HUES6 (cell line): Measurements from ENCODE around the gene TP53TG3E.
"Not testable (repeated sequence)": the region's sequence is repeated elsewhere in the genome, so short reads cannot be mapped to it uniquely, and the experiment has no call there.

Source experiments
- H3K27ac ChIP-seq: 2 replicates; pipeline ENCODE4 v1.7.0; 2013; ENCODE audit warnings: low read depth, mild to moderate bottlenecking, low read length, inconsistent platforms
- H3K27me3 ChIP-seq: 2 replicates; pipeline ENCODE4 v1.6.1; 2013; ENCODE audit warnings: low read length; ENCODE audit not compliant: control insufficient read depth, insufficient read depth
- H3K36me3 ChIP-seq: 2 replicates; pipeline ENCODE4 v1.6.1; 2013; ENCODE audit warnings: low read length; ENCODE audit not compliant: control insufficient read depth, insufficient read depth
- H3K4me1 ChIP-seq: 2 replicates; pipeline ENCODE4 v1.6.1; 2013; ENCODE audit warnings: low read length; ENCODE audit not compliant: control insufficient read depth, insufficient read depth
- H3K4me3 ChIP-seq: 2 replicates; pipeline ENCODE4 v1.5.1; 2013; ENCODE audit warnings: low read depth, low read length
- H3K9ac ChIP-seq: one replicate; pipeline ENCODE4 v1.6.1; 2013; ENCODE audit warnings: mild to moderate bottlenecking, low read length
- H3K9me3 ChIP-seq: 2 replicates; pipeline ENCODE4 v1.6.1; 2013; ENCODE audit warnings: low read depth, low read length; ENCODE audit not compliant: control insufficient read depth, insufficient read depth

TP53TG3E gene, protein sequence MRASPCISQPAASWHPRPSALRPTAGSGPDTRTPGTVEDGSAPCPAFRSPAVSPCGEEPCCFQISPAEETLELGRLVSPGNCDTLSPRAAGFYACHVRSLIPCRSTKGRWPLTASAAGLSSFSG

GRCh38 chr16:33304006-33304405, at the start of gene TP53TG3E:
TSS of gene TP53TG3E (plus strand) at chr16:33304306. CDS start at chr16:33304374, 68 bp downstream.
- H3K27ac ChIP-seq, H3K36me3 ChIP-seq, H3K27me3 ChIP-seq, H3K9ac ChIP-seq, H3K4me3 ChIP-seq, H3K9me3 ChIP-seq, H3K4me1 ChIP-seq: not testable (repeated sequence)

- H3K36me3 ChIP-seq, H3K27ac ChIP-seq, H3K4me1 ChIP-seq, H3K9ac ChIP-seq, H3K4me3 ChIP-seq, H3K27me3 ChIP-seq: not testable (repeated sequence)
- peaks cover 23% of the 10 kb centered on the region for H3K9me3 ChIP-seq
These were observed 32.3 kb downstream of the TP53TG3E start for GRCh38 chr16:33336226-33337012.

- H3K27me3 ChIP-seq, H3K36me3 ChIP-seq, H3K4me3 ChIP-seq, H3K9ac ChIP-seq, H3K27ac ChIP-seq, H3K4me1 ChIP-seq: not testable (repeated sequence)
- H3K9me3 ChIP-seq, result peaks cover 23% of the 10 kb centered on the region
These were observed 33.8 kb downstream of the TP53TG3E start for GRCh38 chr16:33337627-33338542.

GRCh38 chr16:33338543-33338951, 34.4 kb downstream of the TP53TG3E start:
- not testable (repeated sequence) for H3K27ac ChIP-seq, H3K4me3 ChIP-seq, H3K27me3 ChIP-seq, H3K9ac ChIP-seq, H3K36me3 ChIP-seq, H3K4me1 ChIP-seq
- H3K9me3 ChIP-seq, result peaks cover 23% of the 10 kb centered on the region

GRCh38 chr16:33339093-33340061, 35.3 kb downstream of the TP53TG3E start:
- H3K9ac ChIP-seq, H3K4me3 ChIP-seq, H3K4me1 ChIP-seq, H3K36me3 ChIP-seq, H3K27ac ChIP-seq, H3K27me3 ChIP-seq: not testable (repeated sequence)
- peaks cover 23% of the 10 kb centered on the region for H3K9me3 ChIP-seq
